Measurements from ENCODE around the gene HMMR.
"Not testable (repeated sequence)": the region's sequence is repeated elsewhere in the genome, so short reads cannot be mapped to it uniquely, and the experiment has no call there.

DNA sequence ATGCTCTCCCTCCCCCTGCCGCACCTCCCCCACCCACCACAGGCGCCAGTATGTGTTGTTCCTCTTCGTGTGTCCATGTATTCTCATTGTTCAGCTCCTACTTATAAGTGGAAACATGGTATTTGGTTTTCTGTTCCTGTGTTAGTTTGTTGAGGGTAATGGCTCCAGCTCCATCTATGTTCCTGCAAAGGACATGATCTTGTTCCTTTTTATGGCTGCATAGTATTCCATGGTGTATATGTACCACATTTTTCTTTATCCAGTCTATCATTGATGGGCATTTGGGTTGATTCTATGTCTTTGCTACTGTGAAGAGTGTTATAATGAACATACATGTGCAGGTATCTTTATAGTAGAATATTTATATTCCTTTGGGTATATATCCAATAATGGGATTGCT is 76.0 kb downstream of the HMMR start:
- TF ChIP-seq CTCF (conservative IDR thresholded peaks at IDR 0.05; ENCODE audit: low read depth, low read length); EZH2 (IDR thresholded peaks at IDR 0.05; ENCODE audit: borderline replicate concordance, low read depth, low read length, poor library complexity, severe bottlenecking): not testable (repeated sequence)
